ENCODE data around the gene CDC42BPB. TPM values are rescaled to one million over a fixed set of nuclear protein-coding genes. Genes with fewer than 3 reads are reported as not detected.

Gene CDC42BPB
- total RNA-seq, 1 donor = 118 TPM

- Histone ChIP-seq H3K79me2 (ENCODE audit: insufficient read depth, low read length) (peaks cover 10% of the 10 kb centered on the region), H4K20me1 (ENCODE audit: insufficient read depth, low read length) (peaks cover 5% of the 10 kb centered on the region), H3K27ac (ENCODE audit: low read depth, low read length) (no peak overlapping the region), H3K4me2 (ENCODE audit: insufficient read depth, low read length) (no peak overlapping the region), H3K9me3 (ENCODE audit: low read depth, low read length) (no peaks in the 10 kb centered on the region), H3K4me1 (ENCODE audit: insufficient read depth, low read length) (peaks cover 5% of the 10 kb centered on the region), H3K4me3 (ENCODE audit: insufficient read depth, low read length) (no peak overlapping the region), H3K36me3 (ENCODE audit: insufficient read depth, low read length) (peaks cover 86% of the 10 kb centered on the region), H3K27me3 (ENCODE audit: insufficient read depth, low read length) (no peaks in the 10 kb centered on the region), H2AFZ (ENCODE audit: low read length) (no peak overlapping the region)
- no peak for DNase-seq (ENCODE audit: insufficient read length, low spot score, missing footprints)
- TF ChIP-seq CTCF (IDR thresholded peaks at IDR 0.05; ENCODE audit: extremely low read depth, low read depth, low read length) = no peak
These were observed 81.7 kb downstream of the CDC42BPB start for GRCh38 chr14:102975662-102976061.

GRCh38 chr14:102973706-102974285, 83.6 kb downstream of the CDC42BPB start:
- Histone ChIP-seq H2AFZ (ENCODE audit: low read length) (no peak overlapping the region), H3K27me3 (ENCODE audit: insufficient read depth, low read length) (no peaks in the 10 kb centered on the region), H3K36me3 (ENCODE audit: insufficient read depth, low read length) (peaks cover 88% of the 10 kb centered on the region), H3K4me1 (ENCODE audit: insufficient read depth, low read length) (no peaks in the 10 kb centered on the region), H3K4me2 (ENCODE audit: insufficient read depth, low read length) (no peak overlapping the region), H3K79me2 (ENCODE audit: insufficient read depth, low read length) (peaks cover 10% of the 10 kb centered on the region), H3K27ac (ENCODE audit: low read depth, low read length) (no peak overlapping the region), H4K20me1 (ENCODE audit: insufficient read depth, low read length) (peaks cover 4% of the 10 kb centered on the region), H3K9me3 (ENCODE audit: low read depth, low read length) (no peaks in the 10 kb centered on the region), H3K4me3 (ENCODE audit: insufficient read depth, low read length) (no peak overlapping the region)
- TF ChIP-seq CTCF (IDR thresholded peaks at IDR 0.05; ENCODE audit: extremely low read depth, low read depth, low read length) = no peak
- no peak for DNase-seq (ENCODE audit: insufficient read length, low spot score, missing footprints)

- H3K36me3 ChIP-seq (ENCODE audit: insufficient read depth, low read length) = peaks cover 91% of the 10 kb centered on the region
- H3K4me1 ChIP-seq (ENCODE audit: insufficient read depth, low read length) = no peaks in the 10 kb centered on the region
These were observed 85.3 kb downstream of the CDC42BPB start for GRCh38 chr14:102971836-102972606.

More at GRCh38 chr14:102971836-102972606, 85.3 kb downstream of the CDC42BPB start:
- Histone ChIP-seq H2AFZ (ENCODE audit: low read length) (no peak overlapping the region), H3K27ac (ENCODE audit: low read depth, low read length) (no peak overlapping the region), H3K27me3 (ENCODE audit: insufficient read depth, low read length) (no peaks in the 10 kb centered on the region), H3K9me3 (ENCODE audit: low read depth, low read length) (no peaks in the 10 kb centered on the region), H4K20me1 (ENCODE audit: insufficient read depth, low read length) (peaks cover 4% of the 10 kb centered on the region), H3K4me3 (ENCODE audit: insufficient read depth, low read length) (no peak overlapping the region), H3K79me2 (ENCODE audit: insufficient read depth, low read length) (peaks cover 8% of the 10 kb centered on the region), H3K4me2 (ENCODE audit: insufficient read depth, low read length) (no peak overlapping the region)
- TF ChIP-seq CTCF (IDR thresholded peaks at IDR 0.05; ENCODE audit: extremely low read depth, low read depth, low read length) = no peak
- DNase-seq (ENCODE audit: insufficient read length, low spot score, missing footprints) = no peak
